A673 (cell line): ENCODE data around the gene BNIPL.

Source experiments
- CTCF ChIP-seq: fragments of 300-800, 200-600 bp; sonication (generic); conservative IDR thresholded peaks from 2 replicates; pipeline ENCODE4 v1.5.1; 2017; ENCODE audit warnings: low read depth, mild to moderate bottlenecking, antibody characterized with exemption, low read length, moderate library complexity, mixed read lengths
- EZH2 ChIP-seq: fragments of 200-600 bp; sonication (generic); IDR thresholded peaks from 2 replicates; pipeline ENCODE4 v1.6.1; 2017; ENCODE audit warnings: borderline replicate concordance, low read depth, mild to moderate bottlenecking, mixed read lengths, antibody characterized with exemption, low read length; ENCODE audit not compliant: poor library complexity, severe bottlenecking

- TF ChIP-seq EZH2 (no peak), CTCF (no peak)
Observed at GRCh38 chr1:151067185-151067584, 30.8 kb downstream of the BNIPL start.
